ENCODE results near the gene FNDC3B.

FNDC3B gene

DNA sequence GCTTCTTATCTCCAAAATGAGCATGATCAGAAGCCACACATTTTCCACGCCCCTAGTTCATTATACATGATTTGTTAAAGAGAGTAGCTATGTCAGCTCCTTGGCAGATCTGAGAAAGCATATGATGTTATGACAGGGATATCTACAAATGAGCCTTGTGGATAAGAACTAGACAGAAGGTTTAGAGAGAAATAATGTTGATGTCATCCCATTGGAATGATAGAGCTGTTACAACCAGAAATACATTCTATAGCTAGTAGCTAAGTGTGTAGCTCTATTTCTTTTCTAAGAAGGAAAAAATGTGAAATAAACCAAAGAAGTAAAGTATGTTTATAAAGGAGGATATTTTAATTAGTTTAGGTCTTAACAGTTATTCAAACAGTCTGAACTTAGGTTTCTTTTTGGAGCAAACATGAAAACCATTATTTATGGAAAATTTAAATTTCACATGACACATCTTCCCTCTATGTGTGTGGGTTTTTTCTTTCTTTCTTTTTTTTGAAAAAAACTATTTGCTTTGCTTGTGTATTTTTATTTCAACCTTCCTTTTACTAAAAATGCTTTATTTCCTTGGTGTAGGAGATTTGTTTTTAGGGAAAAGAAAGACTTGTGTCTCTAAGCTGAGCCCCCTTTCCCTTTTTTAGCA, 241.2 kb downstream of the FNDC3B start:
- H3K4me3 ChIP-seq (ENCODE audit: low read length, poor library complexity, severe bottlenecking), result no peak overlapping the region
- H4K20me1 ChIP-seq (ENCODE audit: insufficient read depth, low read length, poor library complexity, severe bottlenecking), result no peaks in the 10 kb centered on the region
- no peaks in the 10 kb centered on the region for H3K27me3 ChIP-seq (ENCODE audit: insufficient read depth, low read length, poor library complexity, severe bottlenecking)
- no peak for TF ChIP-seq EZH2phosphoT487 (IDR thresholded peaks at IDR 0.05; ENCODE audit: borderline replicate concordance)
- TF ChIP-seq, protein P1, sequence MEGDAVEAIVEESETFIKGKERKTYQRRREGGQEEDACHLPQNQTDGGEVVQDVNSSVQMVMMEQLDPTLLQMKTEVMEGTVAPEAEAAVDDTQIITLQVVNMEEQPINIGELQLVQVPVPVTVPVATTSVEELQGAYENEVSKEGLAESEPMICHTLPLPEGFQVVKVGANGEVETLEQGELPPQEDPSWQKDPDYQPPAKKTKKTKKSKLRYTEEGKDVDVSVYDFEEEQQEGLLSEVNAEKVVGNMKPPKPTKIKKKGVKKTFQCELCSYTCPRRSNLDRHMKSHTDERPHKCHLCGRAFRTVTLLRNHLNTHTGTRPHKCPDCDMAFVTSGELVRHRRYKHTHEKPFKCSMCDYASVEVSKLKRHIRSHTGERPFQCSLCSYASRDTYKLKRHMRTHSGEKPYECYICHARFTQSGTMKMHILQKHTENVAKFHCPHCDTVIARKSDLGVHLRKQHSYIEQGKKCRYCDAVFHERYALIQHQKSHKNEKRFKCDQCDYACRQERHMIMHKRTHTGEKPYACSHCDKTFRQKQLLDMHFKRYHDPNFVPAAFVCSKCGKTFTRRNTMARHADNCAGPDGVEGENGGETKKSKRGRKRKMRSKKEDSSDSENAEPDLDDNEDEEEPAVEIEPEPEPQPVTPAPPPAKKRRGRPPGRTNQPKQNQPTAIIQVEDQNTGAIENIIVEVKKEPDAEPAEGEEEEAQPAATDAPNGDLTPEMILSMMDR (conservative IDR thresholded peaks at IDR 0.05; ENCODE audit: low read length), result no peak
- H3K4me1 ChIP-seq (ENCODE audit: insufficient read depth, low read length, poor library complexity, severe bottlenecking), result peaks cover 4% of the 10 kb centered on the region
- no peaks in the 10 kb centered on the region for H3K79me2 ChIP-seq (ENCODE audit: insufficient read depth, low read length)
- H3K4me2 ChIP-seq (ENCODE audit: low read depth, low read length, poor library complexity, severe bottlenecking), result no peak overlapping the region
- no peaks in the 10 kb centered on the region for H3F3A ChIP-seq (ENCODE audit: low read depth)
- no peaks in the 10 kb centered on the region for H3K36me3 ChIP-seq (ENCODE audit: insufficient read depth, low read length)
- no peak overlapping the region for H2AFZ ChIP-seq (ENCODE audit: low read length)
- no peak overlapping the region for H3K9ac ChIP-seq (ENCODE audit: low read depth, low read length, poor library complexity, severe bottlenecking)
- H3K9me2 ChIP-seq (replicated peaks; ENCODE audit: low read depth, low read length), result no peaks in the 10 kb centered on the region
- no peaks in the 10 kb centered on the region for H3K9me3 ChIP-seq (ENCODE audit: insufficient read depth, low read depth, low read length)

DNA sequence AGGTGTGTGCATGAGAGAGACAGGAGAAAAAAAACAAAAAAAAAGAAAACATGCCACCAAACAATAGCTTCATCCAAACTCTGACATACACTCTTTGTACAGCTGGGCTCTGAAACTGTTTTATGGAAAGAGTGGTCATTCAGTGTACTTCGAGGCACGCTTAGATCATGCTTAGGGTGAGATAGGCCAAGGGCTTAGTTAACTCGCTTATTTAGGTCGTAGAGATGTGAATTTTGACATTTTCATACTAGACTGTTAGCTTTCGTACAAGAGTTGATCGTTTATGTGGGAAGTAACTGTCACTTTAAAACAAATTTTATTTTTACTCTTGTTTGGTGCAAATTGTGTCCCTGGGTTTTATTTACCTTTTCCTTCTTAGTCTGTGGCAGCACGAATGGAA, 242.5 kb downstream of the FNDC3B start:
- Histone ChIP-seq H3K4me2 (ENCODE audit: low read depth, low read length, poor library complexity, severe bottlenecking) (no peak overlapping the region), H2AFZ (ENCODE audit: low read length) (no peak overlapping the region), H3K9me2 (replicated peaks; ENCODE audit: low read depth, low read length) (no peaks in the 10 kb centered on the region), H3K36me3 (ENCODE audit: insufficient read depth, low read length) (peaks cover 5% of the 10 kb centered on the region; the same call in 1 of the 2 replicates), H3K4me3 (ENCODE audit: low read length, poor library complexity, severe bottlenecking) (no peak overlapping the region), H3K27me3 (ENCODE audit: insufficient read depth, low read length, poor library complexity, severe bottlenecking) (no peaks in the 10 kb centered on the region), H4K20me1 (ENCODE audit: insufficient read depth, low read length, poor library complexity, severe bottlenecking) (no peaks in the 10 kb centered on the region), H3F3A (ENCODE audit: low read depth) (no peaks in the 10 kb centered on the region), H3K9ac (ENCODE audit: low read depth, low read length, poor library complexity, severe bottlenecking) (no peak overlapping the region), H3K4me1 (ENCODE audit: insufficient read depth, low read length, poor library complexity, severe bottlenecking) (no peaks in the 10 kb centered on the region), H3K79me2 (ENCODE audit: insufficient read depth, low read length) (no peaks in the 10 kb centered on the region), H3K9me3 (ENCODE audit: insufficient read depth, low read depth, low read length) (no peaks in the 10 kb centered on the region)
- TF ChIP-seq EZH2phosphoT487 (IDR thresholded peaks at IDR 0.05; ENCODE audit: borderline replicate concordance), result no peak
- TF ChIP-seq, protein P1 (conservative IDR thresholded peaks at IDR 0.05; ENCODE audit: low read length), result no peak

DNA sequence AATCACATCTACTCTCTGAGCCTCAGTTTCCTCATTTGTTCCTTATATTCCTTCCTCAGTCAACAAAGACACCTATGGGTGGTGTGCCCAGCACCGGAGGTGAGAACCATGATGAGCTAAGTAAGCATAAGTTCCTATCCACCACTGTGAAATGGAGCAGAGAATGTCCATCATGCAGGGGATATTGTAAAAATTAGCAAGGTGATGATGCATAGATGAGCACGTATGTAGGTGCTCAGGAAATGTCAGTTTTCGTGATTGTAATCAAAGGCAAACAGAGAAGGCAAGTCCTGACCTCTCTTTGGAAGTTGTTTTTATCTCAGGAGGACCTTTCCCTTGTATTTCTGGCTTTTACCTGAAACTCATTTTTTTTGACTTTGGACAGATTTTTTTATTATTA, 243.5 kb downstream of the FNDC3B start:
- Histone ChIP-seq H3F3A (ENCODE audit: low read depth) (no peaks in the 10 kb centered on the region), H3K4me1 (ENCODE audit: insufficient read depth, low read length, poor library complexity, severe bottlenecking) (peaks cover under 1% of the 10 kb centered on the region), H2AFZ (ENCODE audit: low read length) (no peak overlapping the region), H3K79me2 (ENCODE audit: insufficient read depth, low read length) (no peaks in the 10 kb centered on the region), H3K9me3 (ENCODE audit: insufficient read depth, low read depth, low read length) (no peaks in the 10 kb centered on the region), H4K20me1 (ENCODE audit: insufficient read depth, low read length, poor library complexity, severe bottlenecking) (no peaks in the 10 kb centered on the region), H3K9ac (ENCODE audit: low read depth, low read length, poor library complexity, severe bottlenecking) (no peak overlapping the region), H3K27me3 (ENCODE audit: insufficient read depth, low read length, poor library complexity, severe bottlenecking) (no peaks in the 10 kb centered on the region), H3K4me2 (ENCODE audit: low read depth, low read length, poor library complexity, severe bottlenecking) (no peak overlapping the region), H3K36me3 (ENCODE audit: insufficient read depth, low read length) (peaks cover 5% of the 10 kb centered on the region; the same call in 1 of the 2 replicates), H3K9me2 (replicated peaks; ENCODE audit: low read depth, low read length) (no peaks in the 10 kb centered on the region), H3K4me3 (ENCODE audit: low read length, poor library complexity, severe bottlenecking) (no peak overlapping the region)
- TF ChIP-seq EZH2phosphoT487 (IDR thresholded peaks at IDR 0.05; ENCODE audit: borderline replicate concordance), result no peak
- TF ChIP-seq, protein P1 (conservative IDR thresholded peaks at IDR 0.05; ENCODE audit: low read length), result no peak

All from Loucy (cell line).